ENCODE measurements around the gene NOP56.
"Not testable (repeated sequence)": the region's sequence is repeated elsewhere in the genome, so short reads cannot be mapped to it uniquely, and the experiment has no call there.

The NOP56 gene

GRCh38 chr20:2680046-2680445 lies 27.6 kb downstream of the NOP56 start:
- no peak for DNase-seq (ENCODE audit: low read depth)
- H3K4me3 ChIP-seq (ENCODE audit: low read depth, low read length), result no peak overlapping the region
- TF ChIP-seq CTCF (conservative IDR thresholded peaks at IDR 0.05; ENCODE audit: low read depth, low read length), result no peak

GRCh38 chr20:2682040-2682439 lies 29.6 kb downstream of the NOP56 start:
- DNase-seq (ENCODE audit: low read depth); H3K4me3 ChIP-seq (ENCODE audit: low read depth, low read length): not testable (repeated sequence)

GRCh38 chr20:2684817-2685216 lies 32.4 kb downstream of the NOP56 start:
- H3K4me3 ChIP-seq (ENCODE audit: low read depth, low read length); DNase-seq (ENCODE audit: low read depth): not testable (repeated sequence)

- H3K4me3 ChIP-seq (ENCODE audit: low read depth, low read length), result no peak overlapping the region
- no peak for DNase-seq (ENCODE audit: low read depth)
These were observed 35.1 kb downstream of the NOP56 start for GRCh38 chr20:2687514-2687913.

GRCh38 chr20:2688041-2688591 lies 35.7 kb downstream of the NOP56 start:
- TF ChIP-seq CTCF (conservative IDR thresholded peaks at IDR 0.05; ENCODE audit: low read depth, low read length), result peak; percentile 87
- peak; percentile 69 for DNase-seq (ENCODE audit: low read depth)
- no peak overlapping the region for H3K4me3 ChIP-seq (ENCODE audit: low read depth, low read length)

More at GRCh38 chr20:2687514-2687913, 35.1 kb downstream of the NOP56 start:
- TF ChIP-seq CTCF (conservative IDR thresholded peaks at IDR 0.05; ENCODE audit: low read depth, low read length), result no peak

GRCh38 chr20:2690213-2690612 lies 37.8 kb downstream of the NOP56 start:
- TF ChIP-seq CTCF (conservative IDR thresholded peaks at IDR 0.05; ENCODE audit: low read depth, low read length), result no peak
- H3K4me3 ChIP-seq (ENCODE audit: low read depth, low read length), result no peak overlapping the region
- DNase-seq (ENCODE audit: low read depth), result no peak

DNA sequence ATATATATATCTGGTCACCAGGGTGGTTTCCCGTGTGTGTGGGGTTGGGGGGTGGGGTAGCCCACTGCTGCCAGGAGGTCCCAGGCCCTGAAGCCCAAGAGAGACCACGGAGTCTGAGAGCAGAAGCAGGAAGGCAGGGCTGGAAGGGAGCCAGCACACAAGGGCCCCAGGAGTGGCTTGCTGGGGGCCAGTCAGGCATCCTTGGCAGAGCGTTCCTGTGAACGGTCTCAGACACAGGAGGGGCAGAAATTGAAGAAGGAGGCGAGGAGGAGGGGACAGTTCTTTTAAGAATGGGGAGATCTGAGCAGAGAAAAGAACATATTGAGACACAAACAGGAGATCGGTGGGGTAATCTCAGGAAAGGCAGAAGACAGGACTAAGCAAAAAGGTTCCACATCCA lies 38.3 kb downstream of the NOP56 start:
- TF ChIP-seq CTCF (conservative IDR thresholded peaks at IDR 0.05; ENCODE audit: low read depth, low read length), result no peak
- DNase-seq (ENCODE audit: low read depth), result no peak
- H3K4me3 ChIP-seq (ENCODE audit: low read depth, low read length), result no peak overlapping the region

GRCh38 chr20:2691127-2691526 lies 38.7 kb downstream of the NOP56 start:
- no peak overlapping the region for H3K4me3 ChIP-seq (ENCODE audit: low read depth, low read length)
- no peak for TF ChIP-seq CTCF (conservative IDR thresholded peaks at IDR 0.05; ENCODE audit: low read depth, low read length)
- no peak for DNase-seq (ENCODE audit: low read depth)

Measured in choroid plexus epithelial cell (primary cell).